Neural progenitor cell (in vitro differentiated cells): Measurements from ENCODE around the gene SMARCE1. TPM values are rescaled to one million over a fixed set of nuclear protein-coding genes. Genes with fewer than 3 reads are reported as not detected.

ENCODE experiments used
- DNase-seq: peaks from one replicate; pipeline ENCODE4 v3.0.0-alpha.2; 2016; ENCODE audit warnings: low spot score
- H2AFZ ChIP-seq: fragments of 200-600 bp; sonication (generic); replicated peaks from 2 replicates; pipeline ENCODE4 v1.6.1; 2016; ENCODE audit warnings: antibody characterized with exemption
- H3F3A ChIP-seq: fragments of 200-600 bp; sonication (generic); 2 replicates; pipeline ENCODE4 v1.6.1; 2016; ENCODE audit warnings: antibody characterized with exemption, low read depth
- H3K27ac ChIP-seq: fragments of 200-600 bp; sonication (generic); 2 replicates; pipeline ENCODE4 v1.5.1; 2016; ENCODE audit warnings: mild to moderate bottlenecking
- H3K27me3 ChIP-seq: fragments of 200-600 bp; sonication (generic); 2 replicates; pipeline ENCODE4 v1.6.1; 2016; ENCODE audit warnings: mild to moderate bottlenecking, moderate library complexity
- H3K36me3 ChIP-seq: fragments of 200-600 bp; sonication (generic); 2 replicates; pipeline ENCODE4 v1.5.1; 2016
- H3K4me1 ChIP-seq: fragments of 200-600 bp; sonication (generic); 2 replicates; pipeline ENCODE4 v1.6.1; 2016; ENCODE audit warnings: mixed run types
- H3K4me2 ChIP-seq: fragments of 200-600 bp; sonication (generic); 2 replicates; pipeline ENCODE4 v1.6.1; 2016
- H3K4me3 ChIP-seq: fragments of 200-600 bp; sonication (generic); 2 replicates; pipeline ENCODE4 v1.5.1; 2016
- H3K79me2 ChIP-seq: fragments of 200-600 bp; sonication (generic); 2 replicates; pipeline ENCODE4 v1.6.1; 2016; ENCODE audit warnings: low read depth
- H3K9ac ChIP-seq: fragments of 200-600 bp; sonication (generic); 2 replicates; pipeline ENCODE4 v1.6.1; 2016
- H3K9me3 ChIP-seq: fragments of 200-600 bp; sonication (generic); 2 replicates; pipeline ENCODE4 v1.5.1; 2016; ENCODE audit warnings: low read depth
- H4K20me1 ChIP-seq: fragments of 200-600 bp; sonication (generic); 2 replicates; pipeline ENCODE4 v1.6.1; 2016; ENCODE audit warnings: low read depth
- H3K27ac Mint-ChIP-seq: 3 replicates; pipeline ENCODE4 v1.8.0; 2021; ENCODE audit warnings: mixed read lengths
- H3K27me3 Mint-ChIP-seq: 2 replicates; pipeline ENCODE4 v1.8.0; 2022; ENCODE audit warnings: low read depth, mild to moderate bottlenecking, inconsistent platforms, moderate library complexity, mixed read lengths; ENCODE audit not compliant: insufficient read depth
- H3K36me3 Mint-ChIP-seq: 3 replicates; pipeline ENCODE4 v1.8.0; 2021; ENCODE audit warnings: mixed read lengths
- H3K4me1 Mint-ChIP-seq: 3 replicates; pipeline ENCODE4 v1.8.0; 2021; ENCODE audit warnings: mixed read lengths
- H3K4me3 Mint-ChIP-seq: 3 replicates; pipeline ENCODE4 v1.8.0; 2021; ENCODE audit warnings: mild to moderate bottlenecking, moderate library complexity, mixed read lengths
- H3K9me3 Mint-ChIP-seq: 3 replicates; pipeline ENCODE4 v1.8.0; 2020; ENCODE audit warnings: mixed read lengths
- CTCF ChIP-seq: fragments of 200-600 bp; sonication (generic); IDR thresholded peaks from 2 replicates; pipeline ENCODE4 v1.5.1; 2017; ENCODE audit warnings: antibody characterized with exemption, mild to moderate bottlenecking
- EZH2 ChIP-seq: fragments of 200-600 bp; sonication (generic); IDR thresholded peaks from 2 replicates; pipeline ENCODE4 v1.6.1; 2017; ENCODE audit warnings: antibody characterized with exemption, mild to moderate bottlenecking, moderate library complexity
- EZH2phosphoT487 ChIP-seq: fragments of 200-600 bp; sonication (generic); IDR thresholded peaks from 2 replicates; pipeline ENCODE4 v1.6.1; 2017; ENCODE audit warnings: antibody characterized with exemption
- total RNA-seq: library from RNA; depleted of rRNA; stranded (reverse); fragments of >200 nt; gene quantifications from 2 replicates; pipeline ENCODE4 v1.2.3, GENCODE V29; 2015; ENCODE audit warnings: low replicate concordance

The SMARCE1 gene
- total RNA-seq, 1 donor from 2014 or later, result 237 TPM

- Mint-ChIP-seq H3K4me1 (no peaks in the 10 kb centered on the region), H3K27me3 (peaks cover 4% of the 10 kb centered on the region), H3K36me3 (no peaks in the 10 kb centered on the region), H3K4me3 (no peak overlapping the region), H3K9me3 (peaks cover 15% of the 10 kb centered on the region), H3K27ac (no peak overlapping the region)
- no peak overlapping the region for H3K4me3 ChIP-seq
- H3K9me3 ChIP-seq, result peaks cover 12% of the 10 kb centered on the region
- no peaks in the 10 kb centered on the region for H3F3A ChIP-seq
- no peaks in the 10 kb centered on the region for H4K20me1 ChIP-seq
- no peak overlapping the region for H2AFZ ChIP-seq
- TF ChIP-seq EZH2 (no peak), CTCF (no peak), EZH2phosphoT487 (no peak)
- no peak overlapping the region for H3K27ac ChIP-seq
- DNase-seq, result no peak
- H3K27me3 ChIP-seq, result no peaks in the 10 kb centered on the region
- H3K4me2 ChIP-seq, result no peak overlapping the region
- no peaks in the 10 kb centered on the region for H3K79me2 ChIP-seq
- H3K9ac ChIP-seq, result no peak overlapping the region
- peaks cover 5% of the 10 kb centered on the region for H3K36me3 ChIP-seq
- H3K4me1 ChIP-seq, result no peaks in the 10 kb centered on the region
These were observed 71.4 kb downstream of the SMARCE1 start for GRCh38 chr17:40576113-40576740.

Other genes with a start within 250 kb of the SMARCE1 start
- gene TOP2A, start 229.9 kb downstream of the SMARCE1 start, total RNA-seq, result 566 and 968 TPM in 2 replicates
- gene IGFBP4, start 204.4 kb downstream of the SMARCE1 start, total RNA-seq, result 14.4 and 20.3 TPM in 2 replicates
- not detected in 2 replicates for gene TNS4, start 146.2 kb downstream of the SMARCE1 start, total RNA-seq
- gene CCR7, start 82.3 kb downstream of the SMARCE1 start, total RNA-seq, result 0.37 TPM in 1 of 2 replicates, not detected in the other
- gene KRT222, start 17.4 kb upstream of the SMARCE1 start, total RNA-seq, result 0.39 and 2.8 TPM in 2 replicates
- gene KRT24, start 55.9 kb upstream of the SMARCE1 start, total RNA-seq, result not detected in 2 replicates
- gene KRT25, start 107.5 kb upstream of the SMARCE1 start, total RNA-seq, result not detected in 2 replicates
- not detected in 2 replicates for gene KRT26, start 124.4 kb upstream of the SMARCE1 start, total RNA-seq
- gene KRT27, start 134.7 kb upstream of the SMARCE1 start, total RNA-seq, result not detected in 2 replicates
- not detected in 2 replicates for gene KRT28, start 152.1 kb upstream of the SMARCE1 start, total RNA-seq
- 7.5 and 19.3 TPM in 2 replicates for gene KRT10, start 174.8 kb upstream of the SMARCE1 start, total RNA-seq
- not detected in 2 replicates for gene KRT12, start 219.4 kb upstream of the SMARCE1 start, total RNA-seq
- gene KRT20, start 237.4 kb upstream of the SMARCE1 start, total RNA-seq, result not detected in 2 replicates